ENCODE results near the gene SMTNL2.

SMTNL2 gene

GRCh38 chr17:4657678-4658077 is 73.3 kb downstream of the SMTNL2 start:
- no peaks in the 10 kb centered on the region for H3K79me2 ChIP-seq (ENCODE audit: control insufficient read depth, low read length)
- H3K4me1 ChIP-seq (ENCODE audit: control insufficient read depth, low read length) = no peaks in the 10 kb centered on the region
- H3K9me3 ChIP-seq (ENCODE audit: control insufficient read depth, insufficient read depth, low read length) = no peaks in the 10 kb centered on the region; the same call in 1 of the 2 replicates
- no peaks in the 10 kb centered on the region for H3K36me3 ChIP-seq (ENCODE audit: control insufficient read depth, low read length)
- H4K20me1 ChIP-seq (ENCODE audit: control insufficient read depth, insufficient read depth, low read depth, low read length) = no peaks in the 10 kb centered on the region
- no peak overlapping the region for H3K27ac ChIP-seq (ENCODE audit: low read depth, low read length)
- no peaks in the 10 kb centered on the region for H3F3A ChIP-seq (ENCODE audit: control insufficient read depth, insufficient read depth)
- H3K4me2 ChIP-seq (ENCODE audit: low read length) = no peak overlapping the region
- TF ChIP-seq EZH2phosphoT487 (IDR thresholded peaks at IDR 0.05; ENCODE audit: borderline replicate concordance, low read length) = no peak
- no peak for TF ChIP-seq CTCF (IDR thresholded peaks at IDR 0.05; ENCODE audit: low read depth, low read length, poor library complexity, severe bottlenecking)
- H3K9me2 ChIP-seq (replicated peaks; ENCODE audit: control insufficient read depth, low read length) = no peaks in the 10 kb centered on the region
- H3K4me3 ChIP-seq (ENCODE audit: low read length) = no peak overlapping the region
- no peaks in the 10 kb centered on the region for H3K27me3 ChIP-seq (ENCODE audit: control insufficient read depth, low read length)

Data from DOHH2 (cell line).